Stomach (tissue), 4 donors: ENCODE results near the gene DICER1.

Experiments
- CTCF ChIP-seq, 7 experiments: fragments of 450-650 bp in 4 of 7; fragments of 200-600 bp in 3 of 7; sonication (generic) in 3 of 7; IDR thresholded peaks; one replicate each; pipeline ENCODE4 v1.5.1; 2016 to 2019; ENCODE audit warnings: antibody characterized with exemption in 7 of 7, control low read depth in 2 of 7, mild to moderate bottlenecking in 1 of 7
- POLR2A ChIP-seq, 4 donors: fragments of 450-650 bp; IDR thresholded peaks; one replicate each; pipeline ENCODE4 v1.6.1; 2016; ENCODE audit warnings: antibody characterized with exemption in 4 of 4, control low read depth in 2 of 4, mild to moderate bottlenecking in 1 of 4, moderate library complexity in 1 of 4
- POLR2AphosphoS5 ChIP-seq, 3 donors: sonication (generic); formaldehyde crosslinking; IDR thresholded peaks; one replicate each; pipeline ENCODE4 v1.6.1; 2016; ENCODE audit warnings: antibody characterized with exemption in 3 of 3

GRCh38 chr14:95073947-95074346 is 83.4 kb downstream of the DICER1 start:
- TF ChIP-seq CTCF (IDR thresholded peaks at IDR 0.05) (no peak), POLR2AphosphoS5 (IDR thresholded peaks at IDR 0.05) (no peak), POLR2A (IDR thresholded peaks at IDR 0.05) (no peak)
